Measurements from ENCODE around the gene PLXNA2. TPM values are rescaled to one million over a fixed set of nuclear protein-coding genes. Genes with fewer than 3 reads are reported as not detected.

The PLXNA2 gene
- total RNA-seq, 2 experiments from 2014 or later: 0.13 to 0.23 TPM

GRCh38 chr1:208083715-208084085 lies 160.5 kb downstream of the PLXNA2 start:
- intact Hi-C loops (cut with micrococcal nuclease): no loop called here
- peaks cover 24% of the 10 kb centered on the region for H3K4me1 Mint-ChIP-seq (ENCODE audit: low read depth)
- no peak for DNase-seq
- CTCF ChIA-PET: interaction anchor here (1.1 to 1.5 kb wide), 4 partner anchors 9 to 199 kb away, joined by 3 to 5 read pairs (median 4); no protein-coding TSS in a partner anchor
- POLR2A ChIA-PET: no interaction called here
- no peak for ATAC-seq
- H3K36me3 Mint-ChIP-seq (ENCODE audit: low read depth): no peaks in the 10 kb centered on the region
- H3K27me3 Mint-ChIP-seq: no peaks in the 10 kb centered on the region
- no peaks in the 10 kb centered on the region for H3K9me3 Mint-ChIP-seq
- no peak overlapping the region for H3K4me3 Mint-ChIP-seq
- H3K27ac Mint-ChIP-seq: no peak overlapping the region
- TF ChIP-seq CTCF (IDR thresholded peaks at IDR 0.05): no peak

DNA sequence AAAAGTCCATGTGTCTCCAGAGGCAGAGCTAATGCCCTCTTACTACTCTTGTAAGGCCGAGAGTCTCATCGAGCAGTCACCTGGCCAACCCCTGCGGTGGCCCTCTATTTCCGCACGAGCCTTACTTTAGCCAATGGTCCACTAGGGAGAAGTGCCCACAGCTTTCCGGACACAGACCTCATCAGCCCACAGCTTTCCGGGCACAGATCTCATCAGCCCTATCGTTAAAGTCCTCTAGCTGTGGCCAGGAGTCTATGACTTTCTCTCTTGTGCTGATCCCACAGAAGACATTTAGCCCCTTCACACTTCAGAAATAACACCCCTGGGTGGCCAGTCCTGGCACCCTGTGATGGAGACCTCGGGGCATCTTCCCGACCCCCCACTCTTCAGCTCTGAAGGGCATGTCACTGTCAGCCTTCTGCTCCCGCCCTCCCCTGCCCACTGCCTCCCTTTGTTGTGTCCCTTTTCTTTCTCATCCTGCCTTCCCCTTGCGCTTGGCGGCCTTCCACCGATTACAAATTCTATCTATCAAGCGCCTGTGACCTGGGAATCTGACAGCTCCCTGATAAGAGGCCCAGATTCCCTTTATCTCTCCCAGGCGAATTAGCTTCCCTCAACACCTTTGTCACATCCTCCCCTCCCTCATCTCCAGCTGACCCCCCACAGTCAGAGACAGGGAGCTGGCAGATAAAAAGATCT lies 161.0 kb downstream of the PLXNA2 start:
- Mint-ChIP-seq H3K4me1 (ENCODE audit: low read depth) (peaks cover 19% of the 10 kb centered on the region), H3K27ac (no peak overlapping the region), H3K36me3 (ENCODE audit: low read depth) (no peaks in the 10 kb centered on the region), H3K4me3 (no peak overlapping the region), H3K27me3 (no peaks in the 10 kb centered on the region), H3K9me3 (no peaks in the 10 kb centered on the region)
- DNase-seq (no peak), ATAC-seq (no peak)
- TF ChIP-seq CTCF (IDR thresholded peaks at IDR 0.05): no peak
- intact Hi-C loops (cut with micrococcal nuclease): no loop called here
- POLR2A ChIA-PET: interaction anchor here (0.6 kb wide), 1 partner anchor 200 kb away, joined by 7 read pairs; no protein-coding TSS in a partner anchor
- CTCF ChIA-PET: interaction anchor here (1.2 to 1.5 kb wide), 2 partner anchors 10 to 12 kb away, joined by 3 to 5 read pairs; no protein-coding TSS in a partner anchor

GRCh38 chr1:208081972-208082371 lies 162.2 kb downstream of the PLXNA2 start:
- ChIA-PET POLR2A (interaction anchor here (1.6 kb wide), 1 partner anchor 12 kb away, joined by 3 read pairs; no protein-coding TSS in a partner anchor), CTCF (interaction anchor here (1.9 kb wide), 1 partner anchor 12 kb away, joined by 14 read pairs; no protein-coding TSS in a partner anchor)
- DNase-seq (no peak), ATAC-seq (no peak)
- no peak overlapping the region for H3K4me3 Mint-ChIP-seq
- no peaks in the 10 kb centered on the region for H3K36me3 Mint-ChIP-seq (ENCODE audit: low read depth)
- intact Hi-C loops (cut with micrococcal nuclease): no loop called here
- H3K9me3 Mint-ChIP-seq: no peaks in the 10 kb centered on the region
- H3K27me3 Mint-ChIP-seq: no peaks in the 10 kb centered on the region
- H3K27ac Mint-ChIP-seq: no peak overlapping the region
- H3K4me1 Mint-ChIP-seq (ENCODE audit: low read depth): peaks cover 10% of the 10 kb centered on the region
- no peak for TF ChIP-seq CTCF (IDR thresholded peaks at IDR 0.05)

DNA sequence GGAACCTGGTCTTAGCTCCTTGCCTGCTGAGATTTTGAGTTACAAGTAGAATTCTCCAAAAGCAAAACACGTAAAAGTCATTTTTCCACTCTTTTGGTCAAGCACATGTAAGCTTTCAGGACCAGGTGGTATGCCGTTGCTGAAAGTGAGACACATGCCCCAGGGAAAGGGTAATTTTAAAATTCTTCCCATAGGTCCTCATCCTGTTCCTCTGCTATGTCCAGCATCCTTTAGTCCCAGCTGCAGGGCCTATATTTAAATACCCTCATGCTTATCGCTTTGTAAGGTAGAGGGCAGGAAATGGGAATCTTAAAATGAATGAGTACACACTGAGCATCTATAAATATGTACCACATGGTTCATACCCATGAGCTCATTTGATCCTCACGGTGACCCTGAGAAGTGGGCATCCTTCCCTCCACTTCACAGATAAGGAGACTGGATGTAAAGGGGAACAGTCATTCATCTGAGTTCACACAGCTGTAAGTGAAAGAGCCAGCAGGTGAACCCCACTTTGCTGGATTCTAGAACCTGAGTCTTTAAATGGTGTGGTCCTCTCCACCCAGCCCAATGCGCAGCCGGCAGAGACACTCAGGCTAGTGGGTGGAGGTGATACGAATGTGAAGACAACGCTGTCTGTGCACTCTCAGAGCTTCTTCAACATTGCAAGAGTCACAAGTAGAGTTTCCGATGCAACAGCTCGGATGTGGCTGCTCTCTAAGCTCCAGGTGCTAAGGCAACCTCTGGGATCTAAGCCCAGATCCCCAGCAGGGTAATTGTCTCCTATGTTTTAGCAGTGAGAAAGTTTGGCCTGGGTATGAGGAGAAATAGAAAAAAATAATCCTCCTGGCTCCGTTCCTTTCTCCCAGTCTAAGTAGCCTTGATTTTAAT lies 163.5 kb downstream of the PLXNA2 start:
- DNase-seq (no peak), ATAC-seq (no peak)
- Mint-ChIP-seq H3K4me1 (ENCODE audit: low read depth) (no peaks in the 10 kb centered on the region), H3K9me3 (no peaks in the 10 kb centered on the region), H3K27me3 (no peaks in the 10 kb centered on the region), H3K36me3 (ENCODE audit: low read depth) (no peaks in the 10 kb centered on the region), H3K27ac (no peak overlapping the region), H3K4me3 (no peak overlapping the region)
- no peak for TF ChIP-seq CTCF (IDR thresholded peaks at IDR 0.05)
- POLR2A ChIA-PET: interaction anchor here (1.6 kb wide), 1 partner anchor 13 kb away, joined by 3 read pairs; no protein-coding TSS in a partner anchor
- intact Hi-C loops (cut with micrococcal nuclease): no loop called here
- CTCF ChIA-PET: interaction anchor here (0.9 to 1.9 kb wide), 3 partner anchors 13 to 164 kb away, joined by 3 to 14 read pairs (median 4); no protein-coding TSS in a partner anchor
